K562 (cell line): ENCODE measurements around the gene IP6K1. TPM values are rescaled to one million over a fixed set of nuclear protein-coding genes. Genes with fewer than 3 reads are reported as not detected.

Source experiments
- CCNT2 ChIP-seq: IDR thresholded peaks from 2 replicates; pipeline ENCODE4 v1.6.1; 2011; ENCODE audit warnings: borderline replicate concordance, low read depth, mild to moderate bottlenecking, moderate library complexity, mixed read lengths, low read length; ENCODE audit not compliant: insufficient read length; ENCODE audit errors: extremely low read depth
- CREB1 ChIP-seq, 2 experiments: sonication (generic) in 1 of 2; formaldehyde crosslinking in 1 of 2; IDR thresholded peaks; 2 replicates each; pipeline versions ENCODE4 v1.6.1 to v1.8.0; 2012 to 2022; ENCODE audit warnings: inconsistent platforms in 1 of 2, mild to moderate bottlenecking in 1 of 2, missing genetic modification reagents in 1 of 2, moderate library complexity in 1 of 2
- DIDO1 ChIP-seq: fragments of 450-650 bp; IDR thresholded peaks from 2 replicates; pipeline ENCODE4 v1.6.1; 2016; ENCODE audit warnings: low read depth, missing biosample characterization, missing genetic modification characterization
- HDAC1 ChIP-seq, 2 experiments: fragments of 450-650 bp; IDR thresholded peaks; 2 replicates each; pipeline ENCODE4 v1.6.1; 2016 to 2017; ENCODE audit warnings: inconsistent platforms in 1 of 2, mild to moderate bottlenecking in 1 of 2, moderate library complexity in 1 of 2
- NR1H2 ChIP-seq: sonication (generic); formaldehyde crosslinking; IDR thresholded peaks from 2 replicates; pipeline ENCODE4 v1.4.0; 2020; ENCODE audit warnings: mild to moderate bottlenecking, missing genetic modification reagents
- SIN3B ChIP-seq: fragments of 450-650 bp; IDR thresholded peaks from 2 replicates; pipeline ENCODE4 v1.6.1; 2017; ENCODE audit warnings: low read depth, mild to moderate bottlenecking, moderate library complexity
- TSC22D4 ChIP-seq: fragments of 450-650 bp; IDR thresholded peaks from 2 replicates; pipeline ENCODE4 v1.6.1; 2016; ENCODE audit warnings: missing genetic modification characterization, missing biosample characterization, control low read depth
- ZFX ChIP-seq: sonication (generic); formaldehyde crosslinking; IDR thresholded peaks from 2 replicates; pipeline ENCODE4 v1.8.0; 2022; ENCODE audit warnings: mild to moderate bottlenecking, missing genetic modification reagents, moderate library complexity
- polyA plus RNA-seq, 8 experiments: library from polyadenylated mRNA; depleted of rRNA in 4 of 8; stranded (reverse) in 5 of 8; unstranded in 3 of 8; fragments of >200 nt; fragmentation: Nextera tagmentation in 2 of 8; fragmentation: Illumina TruSeq in 1 of 8; extraction: Ambion mirVana in 2 of 8; extraction: Trizol in 1 of 8; gene quantifications; 2 replicates each; pipeline versions ENCODE4 v1.2.1 to v1.2.3, GENCODE V29; 2011 to 2014; ENCODE audit warnings: inconsistent platforms in 1 of 8, missing spikeins in 1 of 8
- total RNA-seq, 7 experiments: library from RNA; depleted of rRNA in 6 of 7; stranded (reverse); fragments of >200 nt in 6 of 7; fragmentation: Illumina TruSeq in 2 of 7; extraction: Trizol in 2 of 7; gene quantifications; 2 replicates each; pipeline versions ENCODE4 v1.2.1 to v1.2.3, GENCODE V29; 2011 to 2021; ENCODE audit warnings: low replicate concordance in 1 of 7
- TF ChIP-seq, protein P1 (sequence below): fragments of 450-650 bp; IDR thresholded peaks from 2 replicates; pipeline ENCODE4 v1.6.1; 2016; ENCODE audit warnings: antibody characterized with exemption
- TF ChIP-seq, protein P2 (sequence below): fragments of 200-800 bp; sonication (Bioruptor generic); IDR thresholded peaks from 2 replicates; pipeline ENCODE4 v1.6.1; 2017; ENCODE audit warnings: missing genetic modification characterization, missing compliant biosample characterization
- TF ChIP-seq, protein P3 (sequence below): fragments of 450-650 bp; formaldehyde crosslinking; IDR thresholded peaks from 2 replicates; pipeline ENCODE4 v1.4.0; 2020; ENCODE audit warnings: mild to moderate bottlenecking, moderate library complexity
- TF ChIP-seq, protein P4 (sequence below), 3 experiments: IDR thresholded peaks in 2 of 3; conservative IDR thresholded peaks in 1 of 3; 2 replicates each; pipeline ENCODE4 v1.5.1; 2011 to 2012; ENCODE audit warnings: low read length in 3 of 3, mild to moderate bottlenecking in 3 of 3, control low read depth in 2 of 3, improper control_type of control experiment in 1 of 3, inconsistent platforms in 1 of 3, low read depth in 1 of 3, mixed read lengths in 1 of 3, moderate library complexity in 1 of 3; ENCODE audit not compliant: insufficient read depth in 2 of 3
- TF ChIP-seq, protein P5 (sequence below), 3 experiments: fragments of 200-800 bp in 1 of 3; fragments of 250-450 bp in 1 of 3; fragments of 450-650 bp in 1 of 3; sonication (Bioruptor Pico) in 1 of 3; sonication (Bioruptor generic) in 1 of 3; formaldehyde crosslinking in 1 of 3; IDR thresholded peaks; 2 replicates each; pipeline versions ENCODE4 v1.6.1 to v1.8.0; 2016 to 2022; ENCODE audit warnings: mild to moderate bottlenecking in 2 of 3, missing genetic modification characterization in 2 of 3, missing compliant biosample characterization in 1 of 3, moderate library complexity in 1 of 3

Gene IP6K1
- total and polyA plus RNA-seq, 9 of the 15 experiments (the other 6 are each of a cell fraction or from before 2014, with no cell fraction given), result 0.46 to 29.2 (median 13.1) TPM

DNA sequence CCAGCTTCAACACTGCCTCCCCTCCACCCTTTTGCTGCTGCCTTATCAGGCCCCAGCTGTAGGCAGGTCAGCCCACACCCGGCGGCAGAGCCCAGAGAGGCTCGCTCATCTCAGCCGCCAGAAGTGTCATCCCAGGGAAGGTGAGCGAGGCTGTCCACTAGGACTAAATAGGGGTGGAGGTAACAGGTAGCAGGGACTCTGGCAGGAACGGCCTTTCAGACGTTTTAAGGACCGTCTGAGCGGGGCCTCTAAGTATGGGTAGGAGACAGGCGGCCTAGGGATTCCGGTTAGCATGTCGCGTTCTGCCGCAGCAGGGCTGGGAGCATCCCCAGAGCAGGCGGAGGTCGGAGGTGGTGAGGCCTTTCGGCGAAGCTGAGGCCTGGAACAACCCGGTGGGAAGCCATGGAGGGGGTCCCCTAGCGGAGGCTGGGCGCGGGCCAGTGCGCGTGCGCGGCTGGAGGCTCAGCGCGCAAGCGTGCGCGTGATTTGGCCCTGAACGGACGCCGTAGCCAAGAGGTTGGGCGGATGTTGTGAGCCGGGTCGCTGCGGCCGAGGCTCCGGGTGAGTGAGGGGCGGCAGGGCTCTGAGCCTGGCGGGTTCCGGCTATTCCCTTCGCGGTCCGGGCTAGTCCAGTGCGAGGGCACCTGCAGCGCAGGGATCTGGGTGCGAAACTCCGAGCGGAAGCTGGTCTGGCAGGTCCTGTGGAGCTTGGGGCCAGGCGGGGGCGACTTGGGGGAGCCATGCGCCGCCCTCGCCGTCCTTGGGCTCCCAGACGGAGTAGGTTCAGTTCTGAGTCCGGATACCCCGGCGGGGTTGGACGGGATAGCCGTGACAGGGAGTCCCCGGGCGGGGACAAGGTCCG, 97.1 kb downstream of the IP6K1 start, which contains the start of the genes MST1 and RNF123 (continued):
- TF ChIP-seq, protein P1, sequence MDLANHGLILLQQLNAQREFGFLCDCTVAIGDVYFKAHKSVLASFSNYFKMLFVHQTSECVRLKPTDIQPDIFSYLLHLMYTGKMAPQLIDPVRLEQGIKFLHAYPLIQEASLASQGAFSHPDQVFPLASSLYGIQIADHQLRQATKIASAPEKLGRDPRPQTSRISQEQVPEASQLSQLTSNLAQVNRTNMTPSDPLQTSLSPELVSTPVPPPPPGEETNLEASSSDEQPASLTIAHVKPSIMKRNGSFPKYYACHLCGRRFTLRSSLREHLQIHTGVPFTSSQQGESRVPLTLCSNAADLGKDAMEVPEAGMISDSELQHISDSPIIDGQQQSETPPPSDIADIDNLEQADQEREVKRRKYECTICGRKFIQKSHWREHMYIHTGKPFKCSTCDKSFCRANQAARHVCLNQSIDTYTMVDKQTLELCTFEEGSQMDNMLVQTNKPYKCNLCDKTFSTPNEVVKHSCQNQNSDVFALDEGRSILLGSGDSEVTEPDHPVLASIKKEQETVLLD, result peak; percentile 87
- TF ChIP-seq, protein P2, sequence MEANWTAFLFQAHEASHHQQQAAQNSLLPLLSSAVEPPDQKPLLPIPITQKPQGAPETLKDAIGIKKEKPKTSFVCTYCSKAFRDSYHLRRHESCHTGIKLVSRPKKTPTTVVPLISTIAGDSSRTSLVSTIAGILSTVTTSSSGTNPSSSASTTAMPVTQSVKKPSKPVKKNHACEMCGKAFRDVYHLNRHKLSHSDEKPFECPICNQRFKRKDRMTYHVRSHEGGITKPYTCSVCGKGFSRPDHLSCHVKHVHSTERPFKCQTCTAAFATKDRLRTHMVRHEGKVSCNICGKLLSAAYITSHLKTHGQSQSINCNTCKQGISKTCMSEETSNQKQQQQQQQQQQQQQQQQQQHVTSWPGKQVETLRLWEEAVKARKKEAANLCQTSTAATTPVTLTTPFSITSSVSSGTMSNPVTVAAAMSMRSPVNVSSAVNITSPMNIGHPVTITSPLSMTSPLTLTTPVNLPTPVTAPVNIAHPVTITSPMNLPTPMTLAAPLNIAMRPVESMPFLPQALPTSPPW, result 0 out of 2 replicates have a peak, but pooled peaks have one; percentile 33
- peak in 1 of 2 experiments; percentile 68; a peak in 2 of 4 replicates for TF ChIP-seq HDAC1 (IDR thresholded peaks at IDR 0.05)
- peak; percentile 51 for TF ChIP-seq CCNT2
- peak; percentile 80 for TF ChIP-seq SIN3B
- 0 out of 2 replicates have a peak, but pooled peaks have one; percentile 34 for TF ChIP-seq NR1H2
- TF ChIP-seq DIDO1 (tag), result 0 out of 2 replicates have a peak, but pooled peaks have one; percentile 55
- no peak for TF ChIP-seq TSC22D4 (tag)
- no peak for TF ChIP-seq CREB1 (IDR thresholded peaks at IDR 0.05)
- peak; percentile 40; the same call in 1 of the 2 replicates for TF ChIP-seq CREB1 (CRISPR knock-in tag; IDR thresholded peaks at IDR 0.05)
- TF ChIP-seq, protein P3, sequence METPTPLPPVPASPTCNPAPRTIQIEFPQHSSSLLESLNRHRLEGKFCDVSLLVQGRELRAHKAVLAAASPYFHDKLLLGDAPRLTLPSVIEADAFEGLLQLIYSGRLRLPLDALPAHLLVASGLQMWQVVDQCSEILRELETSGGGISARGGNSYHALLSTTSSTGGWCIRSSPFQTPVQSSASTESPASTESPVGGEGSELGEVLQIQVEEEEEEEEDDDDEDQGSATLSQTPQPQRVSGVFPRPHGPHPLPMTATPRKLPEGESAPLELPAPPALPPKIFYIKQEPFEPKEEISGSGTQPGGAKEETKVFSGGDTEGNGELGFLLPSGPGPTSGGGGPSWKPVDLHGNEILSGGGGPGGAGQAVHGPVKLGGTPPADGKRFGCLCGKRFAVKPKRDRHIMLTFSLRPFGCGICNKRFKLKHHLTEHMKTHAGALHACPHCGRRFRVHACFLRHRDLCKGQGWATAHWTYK, result peak; percentile 49; the same call in 1 of the 2 replicates
- TF ChIP-seq ZFX, result peak; percentile 77
- TF ChIP-seq, protein P4, sequence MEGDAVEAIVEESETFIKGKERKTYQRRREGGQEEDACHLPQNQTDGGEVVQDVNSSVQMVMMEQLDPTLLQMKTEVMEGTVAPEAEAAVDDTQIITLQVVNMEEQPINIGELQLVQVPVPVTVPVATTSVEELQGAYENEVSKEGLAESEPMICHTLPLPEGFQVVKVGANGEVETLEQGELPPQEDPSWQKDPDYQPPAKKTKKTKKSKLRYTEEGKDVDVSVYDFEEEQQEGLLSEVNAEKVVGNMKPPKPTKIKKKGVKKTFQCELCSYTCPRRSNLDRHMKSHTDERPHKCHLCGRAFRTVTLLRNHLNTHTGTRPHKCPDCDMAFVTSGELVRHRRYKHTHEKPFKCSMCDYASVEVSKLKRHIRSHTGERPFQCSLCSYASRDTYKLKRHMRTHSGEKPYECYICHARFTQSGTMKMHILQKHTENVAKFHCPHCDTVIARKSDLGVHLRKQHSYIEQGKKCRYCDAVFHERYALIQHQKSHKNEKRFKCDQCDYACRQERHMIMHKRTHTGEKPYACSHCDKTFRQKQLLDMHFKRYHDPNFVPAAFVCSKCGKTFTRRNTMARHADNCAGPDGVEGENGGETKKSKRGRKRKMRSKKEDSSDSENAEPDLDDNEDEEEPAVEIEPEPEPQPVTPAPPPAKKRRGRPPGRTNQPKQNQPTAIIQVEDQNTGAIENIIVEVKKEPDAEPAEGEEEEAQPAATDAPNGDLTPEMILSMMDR (IDR thresholded peaks at IDR 0.05 in 2 of 3, conservative IDR thresholded peaks at IDR 0.05 in 1 of 3; ENCODE audit: insufficient read depth in 2 of 3, low read depth in 1 of 3, low read length in 3 of 3), result peak in 2 of 3 experiments; percentile 7 to 39; a peak in 3 of 6 replicates
- TF ChIP-seq, protein P5, sequence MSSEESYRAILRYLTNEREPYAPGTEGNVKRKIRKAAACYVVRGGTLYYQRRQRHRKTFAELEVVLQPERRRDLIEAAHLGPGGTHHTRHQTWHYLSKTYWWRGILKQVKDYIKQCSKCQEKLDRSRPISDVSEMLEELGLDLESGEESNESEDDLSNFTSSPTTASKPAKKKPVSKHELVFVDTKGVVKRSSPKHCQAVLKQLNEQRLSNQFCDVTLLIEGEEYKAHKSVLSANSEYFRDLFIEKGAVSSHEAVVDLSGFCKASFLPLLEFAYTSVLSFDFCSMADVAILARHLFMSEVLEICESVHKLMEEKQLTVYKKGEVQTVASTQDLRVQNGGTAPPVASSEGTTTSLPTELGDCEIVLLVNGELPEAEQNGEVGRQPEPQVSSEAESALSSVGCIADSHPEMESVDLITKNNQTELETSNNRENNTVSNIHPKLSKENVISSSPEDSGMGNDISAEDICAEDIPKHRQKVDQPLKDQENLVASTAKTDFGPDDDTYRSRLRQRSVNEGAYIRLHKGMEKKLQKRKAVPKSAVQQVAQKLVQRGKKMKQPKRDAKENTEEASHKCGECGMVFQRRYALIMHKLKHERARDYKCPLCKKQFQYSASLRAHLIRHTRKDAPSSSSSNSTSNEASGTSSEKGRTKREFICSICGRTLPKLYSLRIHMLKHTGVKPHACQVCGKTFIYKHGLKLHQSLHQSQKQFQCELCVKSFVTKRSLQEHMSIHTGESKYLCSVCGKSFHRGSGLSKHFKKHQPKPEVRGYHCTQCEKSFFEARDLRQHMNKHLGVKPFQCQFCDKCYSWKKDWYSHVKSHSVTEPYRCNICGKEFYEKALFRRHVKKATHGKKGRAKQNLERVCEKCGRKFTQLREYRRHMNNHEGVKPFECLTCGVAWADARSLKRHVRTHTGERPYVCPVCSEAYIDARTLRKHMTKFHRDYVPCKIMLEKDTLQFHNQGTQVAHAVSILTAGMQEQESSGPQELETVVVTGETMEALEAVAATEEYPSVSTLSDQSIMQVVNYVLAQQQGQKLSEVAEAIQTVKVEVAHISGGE (CRISPR knock-in tag; IDR thresholded peaks at IDR 0.05), result peak; percentile 64 to 97 (median 87); a peak in 5 of 6 replicates
